ENCODE data around the gene CTXN2.

CTXN2 gene

GRCh38 chr15:48177766-48178647, 13.5 kb upstream of the CTXN2 start, which contains the start of gene MYEF2:
MYEF2 (minus strand) TSS chr15:48178295; CDS start chr15:48178237, 58 bp downstream.
- CTCF ChIA-PET: interaction anchor here (0.9 to 1.8 kb wide), 5 partner anchors 9 to 700 kb away, joined by 3 to 6 read pairs (median 4); partner anchors contain the start of gene EID1
- TF ChIP-seq, protein P1, sequence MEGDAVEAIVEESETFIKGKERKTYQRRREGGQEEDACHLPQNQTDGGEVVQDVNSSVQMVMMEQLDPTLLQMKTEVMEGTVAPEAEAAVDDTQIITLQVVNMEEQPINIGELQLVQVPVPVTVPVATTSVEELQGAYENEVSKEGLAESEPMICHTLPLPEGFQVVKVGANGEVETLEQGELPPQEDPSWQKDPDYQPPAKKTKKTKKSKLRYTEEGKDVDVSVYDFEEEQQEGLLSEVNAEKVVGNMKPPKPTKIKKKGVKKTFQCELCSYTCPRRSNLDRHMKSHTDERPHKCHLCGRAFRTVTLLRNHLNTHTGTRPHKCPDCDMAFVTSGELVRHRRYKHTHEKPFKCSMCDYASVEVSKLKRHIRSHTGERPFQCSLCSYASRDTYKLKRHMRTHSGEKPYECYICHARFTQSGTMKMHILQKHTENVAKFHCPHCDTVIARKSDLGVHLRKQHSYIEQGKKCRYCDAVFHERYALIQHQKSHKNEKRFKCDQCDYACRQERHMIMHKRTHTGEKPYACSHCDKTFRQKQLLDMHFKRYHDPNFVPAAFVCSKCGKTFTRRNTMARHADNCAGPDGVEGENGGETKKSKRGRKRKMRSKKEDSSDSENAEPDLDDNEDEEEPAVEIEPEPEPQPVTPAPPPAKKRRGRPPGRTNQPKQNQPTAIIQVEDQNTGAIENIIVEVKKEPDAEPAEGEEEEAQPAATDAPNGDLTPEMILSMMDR (IDR thresholded peaks at IDR 0.05; ENCODE audit: control extremely low read depth, extremely low read depth, low read depth, missing control alignments): no peak
- DNase-seq (ENCODE audit: extremely low spot score): peak; percentile 84
- POLR2A ChIA-PET: no interaction called here

DNA sequence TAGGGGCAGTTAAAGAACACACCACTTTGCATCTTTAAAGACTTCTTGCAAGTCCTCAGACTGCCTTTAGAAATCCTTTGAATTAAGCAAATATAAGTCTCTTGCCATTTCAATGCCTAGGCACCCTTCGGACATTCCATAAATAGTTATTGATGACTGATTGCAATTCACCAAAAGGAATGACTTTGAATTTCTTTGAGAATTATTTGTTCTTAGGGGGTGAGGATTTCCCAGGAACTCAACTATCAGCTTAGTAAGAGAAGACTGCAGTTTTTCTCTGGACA, 12.9 kb upstream of the CTXN2 start:
- POLR2A ChIA-PET: no interaction called here
- CTCF ChIA-PET: interaction anchor here (1.7 kb wide), 1 partner anchor 28 kb away, joined by 4 read pairs; no protein-coding TSS in a partner anchor
- TF ChIP-seq, protein P1 (IDR thresholded peaks at IDR 0.05; ENCODE audit: control extremely low read depth, extremely low read depth, low read depth, missing control alignments): no peak
- DNase-seq (ENCODE audit: extremely low spot score): no peak

DNA sequence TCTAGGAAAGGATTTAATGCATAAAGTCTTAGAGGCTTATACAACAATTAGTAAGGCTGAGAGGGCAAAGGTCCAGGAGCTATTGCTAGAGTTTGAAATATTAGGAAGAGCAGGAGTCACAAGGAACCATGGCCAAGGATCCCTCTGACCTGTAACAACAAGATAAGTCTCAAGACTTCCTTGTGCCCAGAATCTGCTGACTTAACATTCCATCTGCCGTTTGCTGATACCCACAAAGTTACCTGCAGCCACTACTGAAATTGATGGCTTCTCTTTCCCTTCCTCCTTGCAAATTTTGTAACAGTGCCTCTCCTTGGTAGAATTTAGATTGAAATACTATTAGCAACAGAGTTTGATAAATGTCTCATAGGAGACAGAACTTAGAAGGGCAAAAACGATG, 8.7 kb upstream of the CTXN2 start:
- ChIA-PET POLR2A (no interaction called here), CTCF (interaction anchor here (1.4 kb wide), 1 partner anchor 10 kb away, joined by 3 read pairs; no protein-coding TSS in a partner anchor)
- TF ChIP-seq, protein P1 (IDR thresholded peaks at IDR 0.05; ENCODE audit: control extremely low read depth, extremely low read depth, low read depth, missing control alignments): no peak
- no peak for DNase-seq (ENCODE audit: extremely low spot score)

GRCh38 chr15:48185529-48185928, 5.9 kb upstream of the CTXN2 start:
- DNase-seq (ENCODE audit: extremely low spot score): no peak
- TF ChIP-seq, protein P1 (IDR thresholded peaks at IDR 0.05; ENCODE audit: control extremely low read depth, extremely low read depth, low read depth, missing control alignments): no peak
- ChIA-PET CTCF (interaction anchor here (1.0 kb wide), 1 partner anchor 17 kb away, joined by 3 read pairs; no protein-coding TSS in a partner anchor), POLR2A (no interaction called here)

- POLR2A ChIA-PET: no interaction called here
- TF ChIP-seq, protein P1 (IDR thresholded peaks at IDR 0.05; ENCODE audit: control extremely low read depth, extremely low read depth, low read depth, missing control alignments): no peak
- DNase-seq (ENCODE audit: extremely low spot score): no peak
- CTCF ChIA-PET: no interaction called here
Observed at GRCh38 chr15:48186271-48186670, 5.2 kb upstream of the CTXN2 start.

DNA sequence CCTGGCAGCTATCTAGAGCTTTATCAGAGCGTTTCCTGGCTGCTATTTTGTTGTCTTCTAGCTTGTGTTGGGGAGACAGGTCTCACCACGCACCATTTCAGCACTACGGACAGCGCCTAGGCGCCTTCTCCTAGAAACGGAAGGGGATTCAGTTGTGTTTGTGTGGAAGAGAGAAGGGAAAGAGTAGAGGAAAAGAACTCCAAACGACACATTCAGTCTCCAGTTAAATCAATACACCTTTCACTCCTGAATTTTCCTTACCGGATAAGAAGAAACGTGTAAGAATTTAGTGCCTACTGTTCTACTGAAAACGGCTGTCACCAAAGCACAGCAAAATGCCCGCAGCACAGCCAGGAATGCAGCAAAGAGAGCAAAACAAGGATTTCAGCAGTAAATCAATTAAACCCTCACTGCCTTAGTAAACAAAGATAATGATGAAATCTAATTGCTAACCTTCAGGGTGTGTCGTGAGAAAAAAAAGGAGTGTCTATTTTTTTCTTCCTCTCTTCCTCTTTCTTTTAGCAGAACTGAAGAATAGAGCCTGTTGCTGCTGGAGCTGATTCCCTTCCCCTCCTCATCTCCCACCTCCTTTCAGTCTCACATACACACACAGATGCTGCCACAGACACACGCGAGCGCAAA, 412 bp upstream of the CTXN2 start:
- CTCF ChIA-PET: no interaction called here
- TF ChIP-seq, protein P1 (IDR thresholded peaks at IDR 0.05; ENCODE audit: control extremely low read depth, extremely low read depth, low read depth, missing control alignments): no peak
- POLR2A ChIA-PET: no interaction called here
- peak; percentile 35 for DNase-seq (ENCODE audit: extremely low spot score)
